ENCODE measurements around the gene PRDM16. TPM values are rescaled to one million over a fixed set of nuclear protein-coding genes. Genes with fewer than 3 reads are reported as not detected.

PRDM16 gene
- total and polyA plus RNA-seq, 2 of the 13 experiments (the other 11 are each of a cell fraction or from before 2014, with no cell fraction given): 0.15 to 0.81 TPM

- TF ChIP-seq SMAD9 (CRISPR knock-in tag; IDR thresholded peaks at IDR 0.05) (no peak), AGO1 (IDR thresholded peaks at IDR 0.05; ENCODE audit: low read depth, low read length, poor library complexity, severe bottlenecking) (no peak), ZNF703 (CRISPR knock-in tag; IDR thresholded peaks at IDR 0.05; ENCODE audit: borderline replicate concordance) (no peak), ZNF564 (CRISPR knock-in tag; IDR thresholded peaks at IDR 0.05) (no peak), ISL2 (CRISPR knock-in tag; IDR thresholded peaks at IDR 0.05) (no peak), GPN1 (CRISPR knock-in tag; IDR thresholded peaks at IDR 0.05; ENCODE audit: borderline replicate concordance) (no peak), SP4 (CRISPR knock-in tag; IDR thresholded peaks at IDR 0.05) (no peak), ZNF280D (CRISPR knock-in tag; IDR thresholded peaks at IDR 0.05) (no peak), THAP7 (CRISPR knock-in tag; IDR thresholded peaks at IDR 0.05) (no peak), ZSCAN29 (CRISPR knock-in tag; conservative IDR thresholded peaks at IDR 0.05) (no peak), HMG20B (CRISPR knock-in tag; conservative IDR thresholded peaks at IDR 0.05) (no peak), FOSL2 (CRISPR knock-in tag; IDR thresholded peaks at IDR 0.05) (no peak)
- TF ChIP-seq, protein P1, sequence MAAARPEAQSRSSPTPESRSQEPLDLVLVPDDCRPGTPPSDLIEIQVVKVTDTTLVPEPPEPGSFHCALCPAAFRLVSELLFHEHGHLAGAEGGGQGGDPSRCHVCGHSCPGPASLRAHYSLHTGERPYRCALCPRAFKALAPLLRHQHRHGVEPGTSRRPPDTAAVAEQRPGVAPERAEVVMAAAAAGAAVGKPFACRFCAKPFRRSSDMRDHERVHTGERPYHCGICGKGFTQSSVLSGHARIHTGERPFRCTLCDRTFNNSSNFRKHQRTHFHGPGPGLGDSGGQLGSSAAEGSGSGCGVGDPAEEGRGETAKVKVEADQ (CRISPR knock-in tag; IDR thresholded peaks at IDR 0.05; ENCODE audit: borderline replicate concordance): no peak
- intact Hi-C loops (cut with micrococcal nuclease; ENCODE audit: unreplicated experiment): no loop called here
- 22% methylated on average over 14 of the region's 32 CpGs for WGBS (ENCODE audit: low lambda C conversion rate)
- in situ Hi-C loops (cut with HindIII; ENCODE audit: extremely low pct_ligation_motif_present, low pct_unique_long_range_greater_than_20kb): no loop called here
- CTCF ChIA-PET (ENCODE audit: low intra/inter-chr PET ratio, low total read pairs): no interaction called here
- POLR2A ChIA-PET: no interaction called here
- no peaks in the 10 kb centered on the region for H3K4me1 ChIP-seq (ENCODE audit: insufficient read depth, low read length)
- no peaks in the 10 kb centered on the region for H3K36me3 ChIP-seq (replicated peaks in 1 of 2; ENCODE audit: control insufficient read depth in 1 of 2, insufficient read depth in 2 of 2, low read length in 2 of 2)
- no peaks in the 10 kb centered on the region for H3K9me3 ChIP-seq (ENCODE audit: low read length)
- no TSS peak for BruUV-seq (replicated peaks)
- DNase-seq (ENCODE audit: low spot score) (no peak), ATAC-seq (no peak), FAIRE-seq (no peak)
- no peak overlapping the region for H3K9ac ChIP-seq (ENCODE audit: insufficient read depth, low read depth, low read length)
- no peaks in the 10 kb centered on the region for H4K20me1 ChIP-seq (ENCODE audit: insufficient read depth, low read length)
- H3K4me3 ChIP-seq (replicated peaks in 1 of 3; ENCODE audit: insufficient read depth in 1 of 3, low read depth in 2 of 3, low read length in 3 of 3): no peak overlapping the region
- no peak overlapping the region for H2AFZ ChIP-seq (ENCODE audit: low read length)
- peaks cover 13 to 60% of the 10 kb centered on the region in 2 experiments for H3K27me3 ChIP-seq (ENCODE audit: control insufficient read depth in 1 of 2, insufficient read depth in 2 of 2, low read length in 2 of 2)
- H3K79me2 ChIP-seq (ENCODE audit: insufficient read depth, low read length): no peaks in the 10 kb centered on the region
- no peak overlapping the region for H3K27ac ChIP-seq (ENCODE audit: extremely low read length, insufficient read depth, low read length)
- no peak overlapping the region for H3K4me2 ChIP-seq (ENCODE audit: low read depth, low read length)
These were observed 40.3 kb upstream of the PRDM16 start for GRCh38 chr1:3028531-3029282.
